GM13976 (cell line): ENCODE data around the gene PCBP3.
"Not testable (repeated sequence)": the region's sequence is repeated elsewhere in the genome, so short reads cannot be mapped to it uniquely, and the experiment has no call there.

Source experiments
- DNase-seq: peaks from one replicate; pipeline ENCODE4 v3.0.0; 2012; ENCODE audit warnings: low spot score
- CTCF ChIP-seq: IDR thresholded peaks from 2 replicates; pipeline ENCODE4 v1.5.1; 2012; ENCODE audit warnings: borderline replicate concordance, mild to moderate bottlenecking; ENCODE audit not compliant: insufficient read depth; ENCODE audit errors: extremely low read depth, missing control alignments, control extremely low read depth
- in situ Hi-C: fragments of 300-500 bp; cut with MboI; formaldehyde crosslinking; loops from one replicate; pipeline ENCODE4 v1.12.0; 2022; ENCODE audit warnings: low sequenced_read_pairs, mixed read lengths, inconsistent platforms; ENCODE audit not compliant: unreplicated experiment

PCBP3 gene

DNA sequence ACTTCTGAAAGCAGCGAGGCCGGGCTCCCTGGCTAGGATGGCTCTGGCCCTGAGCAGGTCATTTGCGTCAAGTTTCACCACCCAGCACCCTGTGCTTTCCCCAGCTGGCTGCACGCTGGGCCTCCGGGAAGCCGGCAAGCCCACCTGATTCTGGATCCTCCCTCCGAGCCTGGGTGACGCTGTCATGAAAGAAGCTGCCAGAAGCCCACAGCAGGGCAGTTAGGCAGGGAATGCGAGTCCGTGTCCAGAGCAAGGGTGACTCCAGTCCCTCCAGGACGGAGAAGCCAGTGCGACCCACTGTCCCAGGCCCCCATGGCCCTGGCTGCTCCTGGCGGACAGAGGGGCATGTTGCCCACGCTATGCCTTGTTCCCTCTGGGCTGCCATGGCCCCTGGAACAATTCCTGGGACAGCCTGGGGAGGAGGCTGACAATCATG, 44.4 kb upstream of the PCBP3 start:
- DNase-seq = no peak
- no peak for TF ChIP-seq CTCF
- in situ Hi-C loops = loop anchor here (10.0 kb wide), 1 partner anchor 324 kb away; no protein-coding TSS in a partner anchor

DNA sequence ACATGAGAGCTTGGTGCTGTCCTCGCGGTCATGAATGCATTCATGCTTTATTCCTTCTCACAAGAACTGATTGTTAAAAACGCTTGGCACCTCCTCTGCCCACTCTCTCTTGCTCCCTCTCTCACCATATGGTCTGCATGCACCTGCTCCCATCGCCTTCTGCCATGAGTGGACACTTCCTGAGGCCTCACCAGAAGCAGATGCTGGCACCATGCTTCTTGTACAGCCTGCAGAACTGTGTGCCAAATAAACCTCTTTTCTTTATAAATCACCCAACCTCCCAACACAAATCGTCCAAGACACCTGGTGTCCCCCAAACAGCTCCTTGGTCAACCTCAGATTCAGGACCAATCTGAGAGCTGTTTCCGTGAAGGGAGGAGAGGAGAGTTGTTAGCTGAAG, 43.3 kb upstream of the PCBP3 start:
- in situ Hi-C loops = no loop called here
- DNase-seq = no peak
- TF ChIP-seq CTCF = no peak

- TF ChIP-seq CTCF = no peak
- in situ Hi-C loops = no loop called here
- no peak for DNase-seq
Observed at GRCh38 chr21:45601551-45601950, 42.0 kb upstream of the PCBP3 start.

DNA sequence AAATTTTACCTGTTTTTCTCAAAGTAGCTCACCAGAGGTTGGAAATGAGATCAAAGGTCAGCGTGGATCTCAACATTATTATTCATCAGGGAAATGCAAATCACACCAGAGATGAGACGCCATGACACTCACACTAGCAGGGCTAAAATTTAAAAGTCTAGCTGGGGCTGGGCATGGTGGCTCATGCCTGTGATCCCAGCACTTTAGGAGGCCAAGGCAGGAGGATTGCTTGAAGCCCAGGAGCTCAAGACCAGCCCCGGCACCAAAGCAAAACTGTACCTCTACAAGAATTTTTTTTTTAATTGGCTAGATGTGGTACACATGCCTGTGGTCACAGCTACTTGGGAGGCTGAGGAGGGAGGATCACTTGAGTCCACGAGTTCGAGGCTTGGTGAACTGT, 41.4 kb upstream of the PCBP3 start:
- no peak for TF ChIP-seq CTCF
- in situ Hi-C loops = no loop called here

GRCh38 chr21:45603481-45603880, 40.0 kb upstream of the PCBP3 start:
- no peak for DNase-seq
- TF ChIP-seq CTCF = no peak
- in situ Hi-C loops = no loop called here

More for the DNA sequence above, 41.4 kb upstream of the PCBP3 start:
- no peak for DNase-seq

- DNase-seq, in situ Hi-C loops: not testable (repeated sequence)
Observed at GRCh38 chr21:45604681-45605080, 38.8 kb upstream of the PCBP3 start.

DNA sequence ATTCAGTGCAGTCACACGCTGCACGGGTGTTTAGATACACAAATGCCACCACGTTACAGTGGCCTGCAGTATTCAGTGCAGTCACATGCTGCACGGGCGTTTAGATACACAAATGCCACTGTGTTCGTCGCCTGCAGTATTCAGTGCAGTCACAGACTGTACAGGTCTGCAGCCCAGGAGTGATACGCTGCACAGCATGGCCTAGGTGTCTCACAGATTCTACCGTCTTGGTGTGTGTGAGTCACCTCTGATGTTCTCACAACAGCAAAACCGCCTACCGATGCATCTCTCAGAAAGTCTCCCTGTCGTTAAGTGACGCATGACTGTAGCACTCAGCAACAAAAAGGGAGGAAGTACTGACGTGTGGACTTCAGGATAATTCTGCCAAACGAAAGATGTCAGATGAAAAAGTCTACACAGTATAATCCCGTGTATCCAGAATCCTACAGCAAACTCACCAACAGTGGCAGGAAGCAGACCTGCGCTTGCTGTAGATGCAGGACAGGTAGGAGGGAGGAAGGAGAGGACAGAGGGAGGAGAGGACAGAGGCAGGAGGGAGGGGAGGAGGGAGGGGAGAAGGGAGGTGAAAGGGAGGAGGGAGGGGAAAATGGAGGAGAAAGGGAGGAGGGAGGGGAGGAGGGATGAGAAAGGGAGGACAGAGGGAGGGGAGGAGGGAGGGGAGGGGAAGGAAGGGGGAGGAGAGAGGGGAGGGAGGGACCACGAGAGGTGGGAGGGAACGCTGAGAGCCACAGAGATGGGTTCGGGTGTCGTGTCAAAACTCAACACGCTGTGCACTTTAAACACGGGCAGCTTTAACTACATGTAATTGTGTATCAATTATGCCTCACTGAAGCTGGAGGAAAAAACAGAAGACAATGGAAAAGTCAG, 36.3 kb upstream of the PCBP3 start:
- no peak for DNase-seq
- in situ Hi-C loops = no loop called here
- TF ChIP-seq CTCF = no peak
